ENCODE results near the gene EXOC6B. TPM values are rescaled to one million over a fixed set of nuclear protein-coding genes. Genes with fewer than 3 reads are reported as not detected.

Gene EXOC6B
- total RNA-seq, 1 donor from 2014 or later, result 104 TPM

- Mint-ChIP-seq H3K27me3 (ENCODE audit: low read depth) (no peaks in the 10 kb centered on the region), H3K9me3 (peaks cover 40% of the 10 kb centered on the region), H3K27ac (no peak overlapping the region), H3K4me1 (peaks cover 13% of the 10 kb centered on the region), H3K36me3 (peaks cover 37% of the 10 kb centered on the region), H3K4me3 (no peak overlapping the region)
- DNase-seq (ENCODE audit: low spot score in 2 of 2, unreplicated experiment in 2 of 2), result no peak
- TF ChIP-seq, protein P1, sequence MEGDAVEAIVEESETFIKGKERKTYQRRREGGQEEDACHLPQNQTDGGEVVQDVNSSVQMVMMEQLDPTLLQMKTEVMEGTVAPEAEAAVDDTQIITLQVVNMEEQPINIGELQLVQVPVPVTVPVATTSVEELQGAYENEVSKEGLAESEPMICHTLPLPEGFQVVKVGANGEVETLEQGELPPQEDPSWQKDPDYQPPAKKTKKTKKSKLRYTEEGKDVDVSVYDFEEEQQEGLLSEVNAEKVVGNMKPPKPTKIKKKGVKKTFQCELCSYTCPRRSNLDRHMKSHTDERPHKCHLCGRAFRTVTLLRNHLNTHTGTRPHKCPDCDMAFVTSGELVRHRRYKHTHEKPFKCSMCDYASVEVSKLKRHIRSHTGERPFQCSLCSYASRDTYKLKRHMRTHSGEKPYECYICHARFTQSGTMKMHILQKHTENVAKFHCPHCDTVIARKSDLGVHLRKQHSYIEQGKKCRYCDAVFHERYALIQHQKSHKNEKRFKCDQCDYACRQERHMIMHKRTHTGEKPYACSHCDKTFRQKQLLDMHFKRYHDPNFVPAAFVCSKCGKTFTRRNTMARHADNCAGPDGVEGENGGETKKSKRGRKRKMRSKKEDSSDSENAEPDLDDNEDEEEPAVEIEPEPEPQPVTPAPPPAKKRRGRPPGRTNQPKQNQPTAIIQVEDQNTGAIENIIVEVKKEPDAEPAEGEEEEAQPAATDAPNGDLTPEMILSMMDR (IDR thresholded peaks at IDR 0.05; ENCODE audit: unreplicated experiment), result no peak
Measured at GRCh38 chr2:72399879-72400278, 426.0 kb downstream of the EXOC6B start.

GRCh38 chr2:72395096-72395495 is 430.7 kb downstream of the EXOC6B start:
- peaks cover 35% of the 10 kb centered on the region for H3K36me3 Mint-ChIP-seq
- no peaks in the 10 kb centered on the region for H3K27me3 Mint-ChIP-seq (ENCODE audit: low read depth)
- H3K4me3 Mint-ChIP-seq, result no peak overlapping the region

GRCh38 chr2:72394541-72395070 is 431.2 kb downstream of the EXOC6B start:
- TF ChIP-seq, protein P1 (IDR thresholded peaks at IDR 0.05; ENCODE audit: unreplicated experiment), result no peak
- Mint-ChIP-seq H3K36me3 (peaks cover 34% of the 10 kb centered on the region), H3K4me1 (peaks cover 18% of the 10 kb centered on the region), H3K4me3 (no peak overlapping the region), H3K9me3 (peaks cover 37% of the 10 kb centered on the region), H3K27ac (peak overlapping the region; percentile 86), H3K27me3 (ENCODE audit: low read depth) (no peaks in the 10 kb centered on the region)
- no peak for DNase-seq (ENCODE audit: low spot score in 2 of 2, unreplicated experiment in 2 of 2)

More at GRCh38 chr2:72395096-72395495, 430.7 kb downstream of the EXOC6B start:
- H3K27ac Mint-ChIP-seq, result peak overlapping the region; percentile 86
- peaks cover 37% of the 10 kb centered on the region for H3K9me3 Mint-ChIP-seq
- H3K4me1 Mint-ChIP-seq, result peaks cover 18% of the 10 kb centered on the region
- DNase-seq (ENCODE audit: low spot score in 2 of 2, unreplicated experiment in 2 of 2), result no peak
- TF ChIP-seq, protein P1 (IDR thresholded peaks at IDR 0.05; ENCODE audit: unreplicated experiment), result no peak

GRCh38 chr2:72389447-72389846 is 436.4 kb downstream of the EXOC6B start:
- TF ChIP-seq, protein P1 (IDR thresholded peaks at IDR 0.05; ENCODE audit: unreplicated experiment), result no peak
- H3K27me3 Mint-ChIP-seq (ENCODE audit: low read depth), result no peaks in the 10 kb centered on the region
- H3K9me3 Mint-ChIP-seq, result peaks cover 59% of the 10 kb centered on the region
- no peak for DNase-seq (ENCODE audit: low spot score in 2 of 2, unreplicated experiment in 2 of 2)
- H3K4me1 Mint-ChIP-seq, result peaks cover under 1% of the 10 kb centered on the region
- peaks cover 52% of the 10 kb centered on the region for H3K36me3 Mint-ChIP-seq
- no peak overlapping the region for H3K27ac Mint-ChIP-seq
- H3K4me3 Mint-ChIP-seq, result no peak overlapping the region

- Mint-ChIP-seq H3K27me3 (ENCODE audit: low read depth) (no peaks in the 10 kb centered on the region), H3K36me3 (peaks cover 58% of the 10 kb centered on the region), H3K4me1 (no peaks in the 10 kb centered on the region), H3K27ac (no peak overlapping the region), H3K4me3 (no peak overlapping the region), H3K9me3 (peaks cover 69% of the 10 kb centered on the region)
- DNase-seq (ENCODE audit: low spot score in 2 of 2, unreplicated experiment in 2 of 2), result no peak
- TF ChIP-seq, protein P1 (IDR thresholded peaks at IDR 0.05; ENCODE audit: unreplicated experiment), result no peak
Measured at GRCh38 chr2:72388263-72388662, 437.6 kb downstream of the EXOC6B start.

- H3K36me3 Mint-ChIP-seq, result peaks cover 61% of the 10 kb centered on the region
- no peak for DNase-seq (ENCODE audit: low spot score in 2 of 2, unreplicated experiment in 2 of 2)
- H3K4me1 Mint-ChIP-seq, result no peaks in the 10 kb centered on the region
- no peak overlapping the region for H3K4me3 Mint-ChIP-seq
- no peak overlapping the region for H3K27ac Mint-ChIP-seq
- H3K9me3 Mint-ChIP-seq, result peaks cover 74% of the 10 kb centered on the region
- TF ChIP-seq, protein P1 (IDR thresholded peaks at IDR 0.05; ENCODE audit: unreplicated experiment), result no peak
- no peaks in the 10 kb centered on the region for H3K27me3 Mint-ChIP-seq (ENCODE audit: low read depth)
Measured at GRCh38 chr2:72386288-72386687, 439.5 kb downstream of the EXOC6B start.
